ENCODE results near the gene NATD1. TPM values are rescaled to one million over a fixed set of nuclear protein-coding genes. Genes with fewer than 3 reads are reported as not detected.

Gene NATD1
- total and polyA plus RNA-seq, 9 of the 15 experiments (the other 6 are each of a cell fraction or from before 2014, with no cell fraction given), result 0.24 to 5.4 (median 1.6) TPM

GRCh38 chr17:21282850-21283249, 29.6 kb upstream of the NATD1 start (continued):
- TF ChIP-seq THRAP3 (IDR thresholded peaks at IDR 0.05; ENCODE audit: borderline replicate concordance) (no peak), SMAD1 (IDR thresholded peaks at IDR 0.05; ENCODE audit: low read depth, low read length, partially characterized antibody) (no peak)

DNA sequence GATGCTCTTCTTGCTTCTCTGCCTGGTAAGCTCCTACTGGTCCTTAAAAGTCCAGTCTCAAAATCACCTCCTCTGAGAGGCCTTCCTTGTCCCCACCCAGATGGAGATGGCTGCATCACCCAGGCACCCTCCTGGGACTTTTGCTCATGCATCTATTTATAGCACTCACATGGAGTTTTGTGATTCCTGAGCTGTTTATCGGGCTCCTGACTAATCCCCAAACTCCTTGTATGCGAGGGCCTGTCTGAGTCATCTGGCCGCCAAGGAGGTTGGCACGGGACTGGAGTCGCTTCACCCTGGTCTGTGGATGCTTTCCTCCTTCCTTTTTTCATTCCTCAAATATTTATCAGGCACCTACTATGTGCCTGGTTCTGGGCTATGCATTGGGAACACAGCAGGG, 29.0 kb upstream of the NATD1 start:
- Histone ChIP-seq H4K20me1 (replicated peaks; ENCODE audit: control insufficient read depth, insufficient read depth, low read length) (no peaks in the 10 kb centered on the region; the same call in 1 of the 2 replicates), H3K36me3 (ENCODE audit: control insufficient read depth, insufficient read depth, low read length) (no peaks in the 10 kb centered on the region), H3K27ac (ENCODE audit: extremely low read depth, low read depth, low read length) (no peak overlapping the region), H3K79me2 (ENCODE audit: control insufficient read depth, insufficient read depth, low read length) (peaks cover 26% of the 10 kb centered on the region), H3K9ac (ENCODE audit: insufficient read depth in 1 of 2, low read depth in 2 of 2, low read length in 2 of 2) (no peak overlapping the region), H3K9me3 (replicated peaks; ENCODE audit: control insufficient read depth, insufficient read depth, low read depth, low read length) (no peaks in the 10 kb centered on the region), H3K4me1 (replicated peaks in 1 of 2; ENCODE audit: control insufficient read depth in 2 of 2, insufficient read depth in 2 of 2, low read length in 2 of 2) (peaks cover 14 to 42% of the 10 kb centered on the region in 2 experiments; a peak in 4 of 5 replicates), H3K9me1 (ENCODE audit: control insufficient read depth, insufficient read depth, low read length) (no peaks in the 10 kb centered on the region), H2AFZ (ENCODE audit: low read depth, low read length) (no peak overlapping the region), H3K27me3 (ENCODE audit: control insufficient read depth in 2 of 2, insufficient read depth in 2 of 2, low read length in 2 of 2) (no peaks in the 10 kb centered on the region), H3K4me2 (ENCODE audit: insufficient read depth, low read length) (no peak overlapping the region), H3K4me3 (no peak overlapping the region)
- CTCF ChIA-PET (ENCODE audit: low intra/inter-chr PET ratio), result no interaction called here
- POLR2A ChIA-PET, result interaction anchor here (0.6 kb wide), 1 partner anchor 167 kb away, joined by 3 read pairs; no protein-coding TSS in a partner anchor
- 8% methylated on average over 5 of the region's 5 CpGs for WGBS (ENCODE audit: insufficient coverage, low coverage, missing lambda C conversion rate)
- ATAC-seq, result no peak
- in situ Hi-C loops (cut with MboI), result loop anchor here (25.0 kb wide), 1 partner anchor 780 kb away; no protein-coding TSS in a partner anchor
- FAIRE-seq, result no peak
- BruUV-seq (replicated peaks), result no TSS peak
- intact Hi-C loops (cut with micrococcal nuclease), result loop anchor here (5.0 kb wide), 1 partner anchor 170 kb away; no protein-coding TSS in a partner anchor
- no peak for DNase-seq (ENCODE audit: extremely low read depth in 1 of 4, low spot score in 3 of 4)
- TF ChIP-seq ZNF609 (CRISPR knock-in tag; IDR thresholded peaks at IDR 0.05; ENCODE audit: borderline replicate concordance) (no peak), CBFB (CRISPR knock-in tag; IDR thresholded peaks at IDR 0.05) (no peak), MEF2D (tag; conservative IDR thresholded peaks at IDR 0.05; ENCODE audit: low read depth) (0 out of 2 replicates have a peak, but pooled peaks have one; percentile 74), HNRNPH1 (optimal IDR thresholded peaks at IDR 0.05; ENCODE audit: low read depth, low read length) (no peak), HDAC1 (IDR thresholded peaks at IDR 0.05) (no peak), SRSF7 (optimal IDR thresholded peaks at IDR 0.05; ENCODE audit: low read depth, low read length) (no peak), MAFK (IDR thresholded peaks at IDR 0.05; ENCODE audit: low read length) (no peak), EP300 (IDR thresholded peaks at IDR 0.05; ENCODE audit: low read length) (no peak)

Measured in K562 (cell line).